ENCODE results near the gene SLC5A3. TPM values are rescaled to one million over a fixed set of nuclear protein-coding genes. Genes with fewer than 3 reads are reported as not detected.

Gene SLC5A3
- total and polyA plus RNA-seq, 10 of the 15 experiments (the other 5 are each of a cell fraction or from before 2014, with no cell fraction given) = 3.3 to 21.4 (median 12.0) TPM

DNA sequence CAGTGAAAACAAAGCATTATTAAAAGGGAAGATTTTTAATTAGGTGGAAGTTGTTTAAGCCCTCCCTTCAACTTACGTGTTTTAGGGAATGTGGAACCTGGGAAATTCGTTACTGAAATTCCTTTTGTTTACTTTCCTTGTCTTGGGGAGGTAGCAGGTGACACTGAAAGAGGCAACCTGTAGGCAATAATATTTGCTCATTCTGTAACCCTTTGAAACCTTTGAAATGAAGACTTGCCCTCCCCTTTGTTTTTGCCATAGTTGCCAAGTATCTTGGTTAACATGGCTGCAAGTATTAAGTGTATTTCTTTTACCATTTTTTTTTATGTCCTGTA is 1.7 kb downstream of the SLC5A3 start:
- no peaks in the 10 kb centered on the region for H3K27me3 ChIP-seq (replicated peaks in 1 of 2; ENCODE audit: control insufficient read depth in 2 of 2, insufficient read depth in 2 of 2, low read length in 1 of 2)
- ChIA-PET SMC1A (ENCODE audit: uncharacterized antibody, unreplicated experiment) (interaction anchor here (0.8 to 6.8 kb wide), 11 partner anchors 11 to 151 kb away, joined by 3 to 118 read pairs (median 9); no protein-coding TSS in a partner anchor), CTCF (interaction anchor here (2.0 to 4.3 kb wide), 3 partner anchors 18 to 151 kb away, joined by 6 to 27 read pairs (median 11); no protein-coding TSS in a partner anchor), RAD21 (ENCODE audit: unreplicated experiment) (interaction anchor here (0.8 to 7.0 kb wide), 10 partner anchors 25 to 151 kb away, joined by 3 to 51 read pairs (median 7); no protein-coding TSS in a partner anchor), POLR2A (interaction anchor here (0.8 to 2.5 kb wide), 8 partner anchors 21 to 127 kb away, joined by 3 to 15 read pairs (median 3); no protein-coding TSS in a partner anchor)
- H4K20me1 ChIP-seq (ENCODE audit: control insufficient read depth, insufficient read depth) = no peaks in the 10 kb centered on the region
- no peaks in the 10 kb centered on the region; a peak in 1 of 4 replicates for H3K36me3 ChIP-seq (ENCODE audit: control insufficient read depth in 2 of 2, insufficient read depth in 2 of 2, low read length in 1 of 2)
- peak overlapping the region; percentile 35 for H3K4me2 ChIP-seq (ENCODE audit: control insufficient read depth, insufficient read depth)
- TF ChIP-seq FOXK2 (IDR thresholded peaks at IDR 0.05) = no peak
- TF ChIP-seq ZSCAN29 (IDR thresholded peaks at IDR 0.05) = no peak
- 0 out of 2 replicates have a peak, but pooled peaks have one; percentile 48 for TF ChIP-seq POLR2AphosphoS2 (IDR thresholded peaks at IDR 0.05; ENCODE audit: low read depth, low read length)
- TF ChIP-seq, protein P1, sequence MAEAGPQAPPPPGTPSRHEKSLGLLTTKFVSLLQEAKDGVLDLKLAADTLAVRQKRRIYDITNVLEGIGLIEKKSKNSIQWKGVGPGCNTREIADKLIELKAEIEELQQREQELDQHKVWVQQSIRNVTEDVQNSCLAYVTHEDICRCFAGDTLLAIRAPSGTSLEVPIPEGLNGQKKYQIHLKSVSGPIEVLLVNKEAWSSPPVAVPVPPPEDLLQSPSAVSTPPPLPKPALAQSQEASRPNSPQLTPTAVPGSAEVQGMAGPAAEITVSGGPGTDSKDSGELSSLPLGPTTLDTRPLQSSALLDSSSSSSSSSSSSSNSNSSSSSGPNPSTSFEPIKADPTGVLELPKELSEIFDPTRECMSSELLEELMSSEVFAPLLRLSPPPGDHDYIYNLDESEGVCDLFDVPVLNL (IDR thresholded peaks at IDR 0.05; ENCODE audit: low read depth, low read length) = no peak
- H3K4me1 ChIP-seq (ENCODE audit: control insufficient read depth, insufficient read depth, low read length) = peaks cover 13% of the 10 kb centered on the region
- no peak for DNase-seq (ENCODE audit: low read depth, low spot score)
- WGBS (ENCODE audit: insufficient coverage, insufficient replicate concordance, low lambda C conversion rate, missing lambda C conversion rate) = 24% methylated on average over 2 of the region's 2 CpGs
- peaks cover 62% of the 10 kb centered on the region for H3K79me2 ChIP-seq (ENCODE audit: control insufficient read depth, insufficient read depth, low read length)
- ATAC-seq = no peak
- no peak overlapping the region for H2AFZ ChIP-seq (ENCODE audit: control insufficient read depth, low read depth, low read length)
- H3K9me3 ChIP-seq (replicated peaks; ENCODE audit: control insufficient read depth, insufficient read depth, low read length) = no peaks in the 10 kb centered on the region
- intact Hi-C loops (cut with micrococcal nuclease; ENCODE audit: unreplicated experiment) (loop anchor here (2.0 to 5.0 kb wide), 3 partner anchors 54 to 153 kb away; no protein-coding TSS in a partner anchor), in situ Hi-C loops (cut with MboI) (no loop called here)
- no TSS peak for BruUV-seq (replicated peaks)
- H3K9ac ChIP-seq (ENCODE audit: control insufficient read depth, insufficient read depth, low read length) = peak overlapping the region; percentile 83
- FAIRE-seq = no peak
- peak overlapping the region; percentile 91 for H3K4me3 ChIP-seq
- peak overlapping the region; percentile 54 for H3K27ac ChIP-seq (ENCODE audit: control insufficient read depth, insufficient read depth)
